HG03280 (cell line): ENCODE measurements around the gene XAF1.
"Not testable (repeated sequence)": the region's sequence is repeated elsewhere in the genome, so short reads cannot be mapped to it uniquely, and the experiment has no call there.

ENCODE experiments used
- ATAC-seq: cut with Tn5 transposase; IDR thresholded peaks from one replicate; pipeline ENCODE4 v1.9.1; 2021; ENCODE audit warnings: mild to moderate bottlenecking, moderate library complexity; ENCODE audit not compliant: unreplicated experiment

The XAF1 gene

DNA sequence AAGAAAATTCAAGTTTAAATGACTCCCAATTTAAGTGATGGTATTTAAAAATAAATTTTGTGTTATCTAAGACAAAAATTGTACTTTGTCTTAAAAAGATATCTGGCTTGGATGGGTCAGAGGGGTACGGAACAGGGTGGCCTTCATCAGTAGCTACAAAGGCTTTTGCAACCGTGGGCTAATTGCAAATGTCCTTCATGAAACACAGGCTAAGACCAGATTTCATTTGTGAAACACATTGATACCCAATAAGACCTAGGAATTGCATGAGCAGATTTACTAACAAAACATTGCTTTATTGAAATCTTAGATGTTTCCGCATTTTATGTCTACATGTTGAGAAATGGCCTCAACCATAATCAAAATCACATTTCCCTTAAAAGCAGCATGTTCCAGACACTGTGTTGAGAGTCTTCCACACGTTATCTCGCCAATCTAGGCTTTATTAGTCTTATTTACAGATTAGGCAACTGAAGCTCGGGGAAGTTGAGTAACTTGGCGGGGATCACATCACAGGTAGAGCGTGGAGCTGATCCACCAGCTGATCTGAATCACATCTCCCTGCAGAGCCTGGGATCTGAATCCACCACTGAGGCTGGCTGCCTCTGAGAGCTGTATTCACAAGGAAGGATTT, 42.0 kb downstream of the XAF1 start:
- no peak for ATAC-seq

DNA sequence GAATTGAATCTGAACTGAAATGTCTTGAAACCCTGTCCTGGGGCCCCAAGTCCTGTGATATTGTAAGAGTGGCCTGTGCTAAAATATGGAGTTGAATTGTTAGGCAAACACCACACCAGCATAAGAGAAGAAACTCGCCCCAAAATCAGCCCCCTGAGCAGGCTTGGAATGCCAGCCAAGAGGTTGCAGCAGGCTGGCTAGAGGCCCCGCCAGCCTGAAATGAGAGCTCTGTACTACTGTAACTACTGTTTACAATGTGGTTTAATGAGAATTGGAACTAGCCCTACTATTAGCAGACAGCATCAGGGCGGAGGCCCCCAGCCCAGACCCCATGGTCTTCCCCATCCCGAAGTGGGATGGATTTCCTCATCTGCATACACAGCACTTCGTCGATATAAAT, 43.9 kb downstream of the XAF1 start:
- no peak for ATAC-seq

DNA sequence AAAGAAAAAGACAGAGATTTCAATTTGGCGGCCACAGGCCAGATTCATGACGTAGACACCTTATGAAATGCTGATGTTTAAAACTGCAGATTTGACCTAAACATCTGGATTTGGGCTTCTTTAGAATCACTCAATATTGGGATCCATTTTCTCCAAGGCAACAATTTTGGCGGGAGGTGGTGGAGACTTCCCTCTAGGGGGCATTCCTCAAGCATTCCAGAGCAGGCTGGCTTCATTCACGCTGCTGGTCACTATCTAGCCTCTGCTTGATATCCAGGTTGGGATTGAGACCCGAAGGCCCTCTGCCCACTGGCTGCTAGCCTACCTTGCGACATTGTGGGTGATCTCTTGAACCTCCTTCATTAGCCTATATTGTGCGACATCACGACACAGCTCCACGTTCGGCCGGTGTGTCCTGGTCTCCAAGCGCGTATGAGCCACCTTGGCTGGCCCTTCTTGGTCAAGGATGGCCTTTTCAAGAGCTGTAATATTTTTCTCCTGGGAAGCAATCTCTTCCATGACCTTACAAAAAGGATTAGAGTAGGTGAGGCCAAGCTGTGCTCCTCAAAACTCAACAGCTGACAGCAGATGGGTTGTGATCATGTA, 44.7 kb downstream of the XAF1 start:
- ATAC-seq: no peak

DNA sequence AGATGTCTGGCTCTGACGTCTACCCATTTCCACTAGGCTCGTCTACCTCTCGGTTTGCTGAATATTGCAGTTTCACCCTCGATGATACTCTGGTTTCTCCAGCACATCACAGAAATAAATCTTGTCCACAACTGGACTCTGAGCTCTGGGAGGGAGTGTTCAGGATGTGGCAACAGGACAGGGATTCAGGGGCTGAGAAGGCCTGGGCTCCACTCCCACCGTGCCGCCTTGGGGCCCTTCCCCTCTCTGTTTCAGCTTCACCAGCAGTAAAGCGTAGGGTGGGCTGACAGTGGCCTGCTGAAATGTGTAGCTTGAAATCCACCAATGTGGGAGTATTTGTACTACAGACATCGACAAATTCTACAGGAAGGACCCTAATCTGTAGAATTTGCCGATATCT, 55.7 kb downstream of the XAF1 start:
- no peak for ATAC-seq

DNA sequence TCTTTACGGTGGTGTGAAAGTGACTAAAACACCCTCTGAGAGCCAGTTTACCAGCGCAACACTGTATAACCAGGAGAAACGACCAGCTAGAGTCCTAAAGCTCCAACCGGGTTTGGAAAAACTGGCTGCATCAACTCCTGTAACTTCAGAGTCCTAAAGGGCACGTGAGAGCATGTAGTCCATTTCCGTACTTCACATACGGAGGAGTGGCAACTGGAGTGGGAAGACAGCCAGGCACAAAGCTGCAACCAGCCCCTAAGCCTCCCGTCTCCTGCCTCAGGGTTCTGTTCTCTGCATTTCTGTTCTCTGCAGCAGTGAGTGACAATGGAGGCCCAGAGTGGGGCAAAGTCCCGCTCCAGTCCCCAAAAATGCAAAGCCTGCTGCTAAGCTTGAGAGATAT, 56.4 kb downstream of the XAF1 start:
- ATAC-seq: no peak

DNA sequence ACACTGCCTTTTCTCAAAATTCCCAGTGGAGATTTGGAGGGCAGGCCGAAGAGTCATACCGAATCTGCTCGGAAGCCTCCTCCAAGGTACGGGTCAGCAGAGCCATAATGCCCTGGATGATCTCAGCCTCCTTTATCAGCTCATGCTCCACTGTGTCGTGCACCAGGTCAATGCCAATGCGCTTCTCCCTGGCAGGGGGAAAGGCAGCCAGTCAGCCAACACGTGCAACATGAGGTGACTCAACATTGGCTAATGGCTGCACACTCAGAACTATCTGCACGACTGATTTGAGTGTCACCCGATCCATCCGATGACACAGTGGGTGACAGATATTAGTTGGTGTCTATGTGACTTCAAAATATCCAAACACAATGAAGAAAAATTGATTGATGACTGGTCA, 59.9 kb downstream of the XAF1 start:
- no peak for ATAC-seq

DNA sequence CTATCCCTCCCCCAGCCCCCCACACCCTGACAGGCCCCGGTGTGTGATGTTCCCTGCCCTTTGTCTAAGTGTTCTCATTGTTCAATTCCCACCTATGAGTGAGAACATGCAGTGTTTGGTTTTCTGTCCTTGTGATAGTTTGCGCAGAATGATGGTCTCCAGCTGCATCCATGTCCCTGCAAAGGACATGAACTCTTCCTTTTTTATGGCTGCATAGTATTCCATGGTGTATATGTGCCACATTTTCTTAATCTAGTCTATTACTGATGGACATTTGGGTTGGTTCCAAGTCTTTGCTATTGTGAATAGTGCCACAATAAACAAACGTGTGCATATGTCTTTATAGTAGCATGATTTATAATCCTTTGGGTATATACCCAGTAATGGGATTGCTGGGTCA, 60.5 kb downstream of the XAF1 start:
- not testable (repeated sequence) for ATAC-seq

DNA sequence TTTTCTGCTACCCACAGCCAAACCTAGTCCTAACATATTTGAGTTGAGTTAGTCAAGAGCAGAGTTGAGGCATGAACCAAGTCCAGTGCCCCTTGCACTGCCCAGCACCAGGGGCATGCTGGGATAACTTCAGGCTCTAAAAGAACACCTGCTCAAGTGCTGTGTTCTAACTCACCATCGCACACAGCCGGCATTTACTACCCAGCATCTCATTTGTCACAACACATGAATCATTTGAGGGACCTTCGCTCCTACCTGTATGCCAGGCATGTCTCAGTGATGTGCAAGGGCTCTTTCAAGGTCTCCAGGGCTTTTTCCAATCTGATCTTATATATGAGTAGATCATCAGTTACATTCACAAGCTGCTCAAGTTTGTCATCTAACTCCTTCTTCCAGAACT, 63.1 kb downstream of the XAF1 start:
- ATAC-seq: no peak

DNA sequence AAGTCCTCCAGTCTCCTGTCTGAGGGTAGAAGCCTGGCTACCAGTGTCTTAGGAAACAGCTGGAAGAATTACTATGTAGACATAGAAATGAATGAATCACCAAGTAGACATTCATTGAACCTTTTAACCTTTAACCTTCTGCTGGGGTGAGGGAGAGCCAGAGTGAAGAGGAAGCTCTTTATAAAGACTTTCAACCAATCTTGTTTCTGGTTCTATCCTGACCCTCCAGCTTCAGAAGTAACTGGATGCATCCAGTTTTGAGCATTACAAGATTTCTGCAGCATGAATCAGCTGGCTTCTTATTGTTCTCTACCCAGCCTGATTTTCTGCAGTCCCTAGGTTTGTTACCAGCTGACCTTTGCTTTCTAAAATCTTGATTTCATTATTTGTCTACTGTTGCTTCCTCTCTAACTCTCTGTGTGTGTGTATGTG, 67.2 kb downstream of the XAF1 start:
- no peak for ATAC-seq
